Smooth muscle cell of the brain vasculature (primary cell): Measurements from ENCODE around the gene NDNF.

ENCODE experiments used
- DNase-seq: peaks from one replicate; pipeline ENCODE4 v3.0.0-alpha.2; 2012; ENCODE audit warnings: low read depth, low spot score

NDNF gene

GRCh38 chr4:121070696-121071639 is 1.4 kb downstream of the NDNF start:
- DNase-seq = no peak

DNA sequence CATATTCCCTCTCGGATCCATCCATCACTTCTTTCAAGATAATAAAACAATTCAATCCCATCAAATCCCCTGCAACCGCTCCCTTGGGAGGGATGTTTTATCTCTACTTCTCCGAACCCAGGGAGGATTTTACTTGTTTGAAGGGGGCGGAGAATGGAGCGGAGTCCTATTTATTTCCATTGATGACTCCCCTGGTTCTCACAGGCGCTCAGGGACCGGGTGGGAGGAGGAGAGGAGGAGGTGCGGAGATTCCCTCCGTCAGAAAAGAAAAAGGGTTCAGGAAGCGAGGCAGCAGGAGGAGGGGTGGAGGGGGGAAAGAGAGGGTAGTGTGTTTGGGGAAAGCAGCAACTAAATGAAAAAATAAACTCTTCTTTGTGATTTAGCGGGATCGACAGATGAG is 2.1 kb downstream of the NDNF start:
- DNase-seq = no peak

DNA sequence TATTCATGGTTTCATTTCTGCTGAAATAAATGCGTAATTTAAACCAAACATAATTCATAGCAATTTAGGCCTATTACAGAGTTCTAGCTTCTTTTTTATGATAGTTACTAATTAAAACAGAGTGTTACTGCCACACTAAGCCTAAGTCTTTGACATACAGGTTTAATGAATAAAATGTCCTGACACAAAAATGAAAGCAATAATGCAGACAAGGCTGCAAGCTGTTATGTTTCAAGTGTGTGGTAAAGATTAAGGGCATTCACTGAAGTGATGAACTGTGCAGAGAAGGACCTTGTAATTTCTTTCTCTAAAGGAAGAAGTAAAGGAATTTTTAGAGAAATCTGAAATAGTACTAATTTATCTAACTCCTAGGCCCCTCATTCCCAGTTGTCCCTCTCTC is 2.9 kb downstream of the NDNF start:
- DNase-seq = no peak

DNA sequence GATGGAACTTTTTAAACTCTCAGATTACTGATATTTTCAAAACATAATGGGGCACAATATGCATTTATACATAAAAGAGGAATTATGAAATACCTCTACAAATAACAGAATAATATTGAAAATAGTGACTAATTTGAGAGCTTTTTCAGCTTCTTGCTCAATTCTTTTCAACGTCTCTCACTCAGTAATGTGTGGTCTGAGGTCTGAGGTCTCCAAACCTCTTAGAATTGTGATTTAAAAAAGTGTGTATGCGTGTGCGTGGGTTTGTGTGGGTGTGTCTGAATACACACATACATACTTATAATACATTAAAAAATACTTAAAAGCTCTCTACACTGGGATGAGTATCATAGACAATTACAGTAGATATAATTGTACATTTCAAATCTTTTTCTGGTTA is 7.9 kb downstream of the NDNF start:
- DNase-seq = no peak

DNA sequence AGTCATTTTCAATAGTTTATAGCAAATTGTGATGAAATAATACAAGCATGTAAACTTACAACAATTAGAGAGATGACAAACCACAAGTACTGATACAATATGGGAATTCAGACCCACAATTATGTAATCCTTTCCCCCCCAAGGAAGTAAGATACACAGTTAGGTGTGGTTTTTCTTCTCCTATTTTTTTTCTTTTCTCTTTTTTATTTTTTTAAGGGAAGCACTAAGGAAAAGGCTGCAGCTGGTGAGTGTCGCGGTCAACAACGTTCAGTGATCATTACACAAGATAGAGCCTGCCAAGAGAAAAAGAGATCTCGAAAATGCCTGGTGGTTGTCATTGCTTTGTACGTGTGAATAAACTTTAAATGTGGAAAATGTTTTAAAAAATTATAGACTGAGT is 9.8 kb downstream of the NDNF start:
- no peak for DNase-seq

- DNase-seq = no peak
Measured at GRCh38 chr4:121061861-121062260, 10.5 kb downstream of the NDNF start.

- no peak for DNase-seq
Measured at GRCh38 chr4:121061215-121061614, 11.1 kb downstream of the NDNF start.

DNA sequence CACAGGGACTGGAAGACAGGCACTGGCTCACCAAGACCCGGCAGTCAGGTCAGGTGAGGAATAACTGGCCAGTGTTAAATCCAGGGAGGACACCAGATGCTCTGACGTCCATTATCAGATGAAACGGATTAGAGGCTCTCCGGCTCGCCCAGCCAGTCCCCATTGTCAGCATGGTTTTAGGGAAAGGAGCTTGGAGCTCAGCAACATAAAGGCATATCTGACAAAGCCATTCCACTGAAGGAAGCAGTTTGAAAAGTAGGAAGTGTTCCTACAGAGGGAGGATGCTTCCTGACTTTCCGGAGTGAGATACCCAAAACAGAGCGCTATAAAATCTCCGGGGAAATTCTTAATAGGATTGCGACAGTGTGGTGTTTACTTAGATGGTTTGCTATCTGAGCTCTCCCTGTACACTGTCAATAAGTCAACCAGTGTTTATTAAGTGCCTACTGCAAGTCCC is 14.8 kb downstream of the NDNF start:
- DNase-seq = no peak

- no peak for DNase-seq
Measured at GRCh38 chr4:121056066-121056465, 16.3 kb downstream of the NDNF start.

- no peak for DNase-seq
Measured at GRCh38 chr4:121054373-121054772, 18.0 kb downstream of the NDNF start.

DNA sequence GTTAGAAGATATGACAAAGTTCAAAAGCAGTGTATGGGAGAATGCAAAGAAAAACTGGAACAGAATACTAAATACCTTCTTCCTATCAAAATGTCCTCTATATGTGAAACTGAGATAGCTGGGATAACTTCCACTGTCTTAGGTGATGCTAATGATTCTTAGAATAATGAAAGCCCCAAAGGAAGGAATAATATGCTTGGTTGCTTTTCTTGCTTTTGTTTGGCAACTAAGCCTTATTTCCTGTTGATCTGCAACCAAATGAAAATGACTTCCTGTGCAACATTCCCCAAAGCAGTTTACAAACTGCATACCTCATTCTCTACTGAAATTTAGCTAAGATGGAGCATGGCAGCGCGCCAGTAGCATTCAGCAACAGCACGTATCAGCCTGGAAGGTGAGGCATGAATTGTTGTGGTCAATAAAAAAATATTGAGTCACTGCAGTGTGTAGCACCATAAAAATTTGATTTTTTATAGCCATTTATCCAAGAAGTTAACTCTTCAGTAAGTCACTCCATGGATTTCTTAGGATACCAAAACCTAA is 18.7 kb downstream of the NDNF start:
- DNase-seq = no peak

DNA sequence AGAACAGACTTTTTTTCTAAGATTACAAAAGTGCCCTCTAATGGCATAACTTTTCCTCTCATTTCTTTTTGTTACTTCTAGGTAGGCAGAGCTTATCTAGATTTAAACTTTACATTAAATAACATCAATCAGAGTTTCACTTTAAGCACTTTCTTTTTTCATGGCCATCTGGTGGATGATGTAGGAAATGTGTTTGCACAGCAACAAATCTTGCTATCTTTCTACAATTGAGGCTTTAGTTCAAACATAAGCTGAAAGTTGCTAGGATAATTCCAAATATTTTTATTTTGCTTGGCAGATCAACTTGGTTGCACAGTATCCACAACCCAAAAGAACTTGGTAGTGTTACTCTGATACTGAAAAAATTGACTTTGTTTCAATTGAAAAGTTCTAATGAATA is 22.0 kb downstream of the NDNF start:
- DNase-seq = peak; percentile 9

- DNase-seq = no peak
Measured at GRCh38 chr4:121049072-121049599, 23.2 kb downstream of the NDNF start.

DNA sequence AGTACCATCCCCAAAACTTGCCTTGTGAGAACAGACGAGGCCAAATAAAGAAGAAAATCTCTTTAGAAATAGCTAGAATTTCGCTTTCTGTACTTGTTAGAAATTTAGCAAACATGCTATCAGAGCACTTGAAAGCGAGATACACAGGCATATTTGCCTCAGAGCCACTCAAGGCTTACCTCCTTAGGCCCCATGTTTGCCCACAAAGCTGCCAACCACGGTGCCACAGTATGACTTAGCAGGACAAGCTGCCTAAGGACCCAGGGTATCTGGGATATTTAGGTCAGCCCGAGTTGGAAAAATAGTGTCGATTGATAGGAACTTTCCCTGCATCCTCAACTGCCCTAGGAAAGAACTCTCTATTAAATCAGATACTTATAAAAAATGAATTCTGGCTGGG is 24.2 kb downstream of the NDNF start:
- no peak for DNase-seq

DNA sequence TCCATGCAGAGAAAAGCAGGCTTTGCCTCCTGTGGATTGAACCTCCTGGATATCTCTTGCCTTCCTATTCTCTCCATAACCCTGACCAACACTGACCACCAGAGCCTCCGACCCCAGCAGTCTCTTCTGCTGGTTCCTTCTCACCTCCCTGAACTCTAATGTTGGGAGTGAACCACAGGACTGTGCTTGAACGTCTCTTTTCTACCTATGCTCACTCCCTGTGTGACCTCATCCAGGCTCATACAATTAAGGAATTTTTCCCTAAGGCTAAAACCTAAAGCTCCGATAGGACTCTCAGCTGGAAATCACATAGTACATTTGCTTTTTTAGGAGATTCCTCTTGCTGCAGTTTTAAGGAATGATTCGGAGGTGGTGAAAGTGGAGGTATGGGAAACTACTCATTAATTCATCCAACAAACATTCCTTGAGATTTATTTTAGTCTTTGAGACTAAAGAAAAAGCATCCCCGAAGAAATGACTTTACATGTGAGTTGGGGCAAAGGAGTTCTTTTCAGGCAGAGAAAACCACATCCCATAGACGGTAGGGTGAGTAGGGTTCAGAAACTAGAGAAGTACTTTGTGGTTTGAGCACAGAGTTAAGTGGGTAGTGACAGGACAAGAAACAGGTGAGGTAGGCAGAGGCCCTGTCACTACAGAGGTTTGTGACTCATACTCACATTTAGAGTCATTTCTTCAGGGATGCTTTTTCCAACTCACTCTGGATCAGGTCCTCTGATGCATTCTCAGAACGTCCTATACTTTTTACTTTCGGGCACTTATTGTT is 30.8 kb downstream of the NDNF start:
- DNase-seq = no peak

DNA sequence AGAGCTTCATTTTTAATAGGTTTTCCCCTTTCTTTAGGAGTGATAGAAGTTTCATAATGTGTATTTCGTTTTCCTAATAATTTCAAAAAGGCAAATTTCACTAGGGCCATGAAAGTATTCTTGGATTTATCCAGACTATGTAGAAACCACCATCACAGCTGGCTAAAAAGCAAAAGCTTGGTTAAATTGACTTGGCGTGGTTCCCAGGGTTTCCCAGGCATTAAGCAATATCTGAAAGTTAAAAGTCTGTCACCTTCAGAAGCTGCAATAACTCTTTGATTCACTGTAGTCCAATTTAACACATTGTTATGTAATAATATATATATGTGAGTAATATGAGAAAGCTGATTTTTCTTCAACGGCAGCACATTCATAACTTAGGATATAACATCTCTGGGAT is 38.3 kb downstream of the NDNF start:
- DNase-seq = no peak

DNA sequence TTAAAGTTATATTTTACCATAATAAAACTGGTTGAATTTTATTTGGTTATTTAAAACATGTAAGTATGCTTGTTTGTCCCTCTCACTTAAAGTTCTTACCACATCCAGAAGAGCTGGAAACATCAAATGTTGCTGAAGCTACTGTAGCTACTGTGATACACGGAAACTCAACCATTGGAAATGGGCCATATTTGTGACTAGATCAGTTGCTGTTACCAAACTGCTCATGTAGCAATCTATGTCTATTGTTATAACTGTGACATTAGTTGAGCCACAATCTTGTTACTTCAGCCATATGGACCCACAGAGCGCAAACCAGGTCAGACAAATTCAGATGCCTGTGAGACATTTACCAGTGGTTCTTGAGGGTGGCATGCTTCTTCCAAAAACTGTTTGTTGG is 41.6 kb downstream of the NDNF start:
- no peak for DNase-seq

DNA sequence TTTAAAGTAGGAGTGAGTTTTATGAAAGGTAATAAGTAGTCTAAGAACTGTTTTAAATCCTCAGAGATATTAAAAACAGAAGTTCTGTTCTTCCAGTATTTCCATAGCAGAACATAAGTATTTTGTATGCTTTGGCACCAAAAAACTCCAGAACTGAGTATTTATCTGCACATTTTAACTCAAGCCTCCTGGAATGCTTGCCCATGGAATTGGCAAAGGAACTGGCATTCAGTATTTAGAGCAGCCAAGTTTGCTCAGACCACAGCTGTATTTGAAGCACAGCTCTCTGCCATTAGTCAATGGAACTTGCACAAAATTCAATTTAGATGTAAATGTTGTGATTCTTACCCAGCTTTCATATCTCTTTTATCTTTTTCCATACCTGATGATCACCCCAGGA is 42.2 kb downstream of the NDNF start:
- DNase-seq = no peak

GRCh38 chr4:121026034-121026433 is 46.3 kb downstream of the NDNF start:
- no peak for DNase-seq

DNA sequence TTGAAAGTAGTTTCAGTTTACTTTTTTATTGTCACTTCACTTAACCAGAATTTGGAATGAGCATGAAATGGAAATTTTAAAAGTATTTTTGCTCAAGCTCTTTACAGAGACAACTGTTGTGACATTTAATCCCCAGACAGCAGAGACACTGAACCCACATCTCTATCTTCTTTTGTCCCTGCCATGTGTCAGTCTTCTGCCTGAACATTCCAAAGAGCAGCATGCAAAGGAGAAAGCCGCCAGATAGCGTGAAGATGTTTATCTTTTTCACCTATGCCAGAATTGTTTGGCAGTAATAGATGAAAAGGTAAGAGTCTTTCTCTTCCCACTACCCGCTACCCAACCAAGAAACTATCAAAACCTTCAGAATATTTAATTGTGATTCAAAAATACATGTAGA is 46.8 kb downstream of the NDNF start:
- no peak for DNase-seq

DNA sequence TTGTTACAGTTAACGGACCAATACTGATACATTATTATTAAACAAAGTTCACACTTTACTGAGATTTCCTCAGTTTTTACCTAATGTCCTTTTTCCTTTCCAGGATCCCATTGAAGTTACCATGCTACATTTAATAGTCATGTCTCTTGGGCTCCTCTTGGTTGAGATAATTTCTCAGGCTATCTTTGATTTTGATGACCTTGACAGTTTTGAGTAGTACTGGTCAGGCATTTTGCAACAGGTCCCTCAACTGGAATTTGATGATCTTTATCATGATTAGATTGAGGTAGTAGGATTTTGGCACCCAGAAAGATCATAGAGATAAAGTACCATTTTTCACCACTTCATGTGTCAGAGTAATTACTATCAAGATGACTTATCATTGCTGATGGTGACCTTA is 53.8 kb downstream of the NDNF start:
- no peak for DNase-seq

- no peak for DNase-seq
Measured at GRCh38 chr4:121016611-121017010, 55.7 kb downstream of the NDNF start.
